Muscle of leg (tissue), 11 donors: ENCODE results near the gene RGS11. TPM values are rescaled to one million over a fixed set of nuclear protein-coding genes. Genes with fewer than 3 reads are reported as not detected.

Source experiments
- DNase-seq: peaks from one replicate; pipeline ENCODE4 v3.0.0; 2013
- H3K27ac ChIP-seq: one replicate; pipeline ENCODE4 v1.5.1; 2013; ENCODE audit warnings: mild to moderate bottlenecking, low read length, control low read depth
- H3K27me3 ChIP-seq: one replicate; pipeline ENCODE4 v1.6.1; 2013; ENCODE audit warnings: low read length; ENCODE audit not compliant: control insufficient read depth, insufficient read depth
- H3K36me3 ChIP-seq: one replicate; pipeline ENCODE4 v1.6.1; 2013; ENCODE audit warnings: low read length; ENCODE audit not compliant: control insufficient read depth, insufficient read depth
- H3K4me1 ChIP-seq: one replicate; pipeline ENCODE4 v1.6.1; 2013; ENCODE audit warnings: low read length; ENCODE audit not compliant: control insufficient read depth, insufficient read depth
- H3K4me3 ChIP-seq: one replicate; pipeline ENCODE4 v1.5.1; 2013; ENCODE audit warnings: low read length, control low read depth
- H3K9me3 ChIP-seq: replicated peaks from 2 replicates; pipeline ENCODE4 v1.6.1; 2013; ENCODE audit warnings: low read depth, low read length; ENCODE audit not compliant: control insufficient read depth
- WGBS: methylation state at CpG from one replicate; pipeline ENCODE4 v1.1.5; 2013; ENCODE audit warnings: missing lambda C conversion rate; ENCODE audit not compliant: insufficient coverage; 5-methylcytosine and 5-hydroxymethylcytosine counted together
- polyA plus RNA-seq, 8 donors: library from polyadenylated mRNA; unstranded; fragments of 120-200 nt; gene quantifications; one replicate each; pipeline versions ENCODE4 v1.2.1 to v1.2.3, GENCODE V29; 2013; ENCODE audit warnings: inconsistent platforms in 1 of 8, low replicate concordance in 1 of 8; ENCODE audit not compliant: insufficient read length in 8 of 8, insufficient read depth in 1 of 8
- total RNA-seq: library from RNA; stranded (reverse); fragments of 120-200 nt; gene quantifications from one replicate; pipeline ENCODE4 v1.2.4, GENCODE V29; 2013

RGS11 gene
- total and polyA plus RNA-seq, 9 donors: 0.92 to 3.1 (median 1.3) TPM

DNA sequence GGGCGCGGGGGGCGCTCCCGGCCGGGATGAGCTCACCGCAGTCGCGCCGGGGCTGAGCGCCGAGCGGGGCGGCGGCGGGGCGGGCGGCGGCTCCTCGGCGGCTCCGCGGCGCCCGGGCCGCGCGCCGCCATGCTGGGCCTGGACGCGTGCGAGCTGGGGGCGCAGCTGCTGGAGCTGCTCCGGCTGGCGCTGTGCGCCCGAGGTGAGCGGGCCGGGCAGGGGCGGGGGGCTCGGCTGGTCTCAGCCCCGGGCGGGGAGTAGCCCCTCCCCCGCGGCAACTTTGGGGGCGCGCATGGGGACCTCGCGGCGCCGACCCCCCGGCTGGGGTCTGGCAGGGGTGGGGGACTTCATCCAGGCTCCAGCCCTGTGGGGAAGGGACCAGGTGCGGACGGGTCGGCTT is 4.8 kb upstream of the RGS11 start, which contains the start of gene ARHGDIG:
TSS of gene ARHGDIG (plus strand) at position 40 of the 400 bp plus-strand sequence. CDS start at position 130, 90 bp downstream.
- DNase-seq: peak; percentile 33

DNA sequence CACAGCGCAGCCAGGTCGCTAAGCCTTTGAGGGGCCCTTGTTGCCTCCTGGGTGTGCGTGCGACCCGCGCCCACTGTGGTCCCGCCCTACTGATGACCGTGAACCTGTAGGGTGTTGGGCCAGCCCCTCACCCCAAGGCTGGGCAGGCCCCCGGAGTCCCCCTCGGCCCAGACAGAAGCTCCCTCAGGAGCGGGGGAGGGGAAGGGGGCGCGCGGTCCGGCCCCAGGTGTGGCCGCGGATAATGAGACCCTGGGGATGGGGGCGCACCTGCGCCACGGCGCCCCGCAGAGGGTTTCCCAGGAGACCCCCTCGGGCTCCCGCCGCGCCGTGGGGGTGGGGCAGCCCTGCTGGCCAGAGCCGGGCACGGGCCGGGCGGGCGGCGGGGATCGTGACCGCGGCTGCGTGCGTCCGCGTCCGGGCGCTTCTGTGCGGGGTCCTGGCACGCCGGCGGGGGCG is 4.3 kb upstream of the RGS11 start:
- no peak for DNase-seq
- Histone ChIP-seq H3K27me3 (peaks cover 59% of the 10 kb centered on the region), H3K4me1 (peaks cover 24% of the 10 kb centered on the region), H3K9me3 (no peaks in the 10 kb centered on the region), H3K27ac (no peak overlapping the region), H3K4me3 (no peak overlapping the region), H3K36me3 (no peaks in the 10 kb centered on the region)
- 3% methylated on average over 45 of the region's 47 CpGs for WGBS

More for the DNA sequence above, 4.8 kb upstream of the RGS11 start, which contains the start of gene ARHGDIG:
- Histone ChIP-seq H3K36me3 (no peaks in the 10 kb centered on the region), H3K4me1 (peaks cover 21% of the 10 kb centered on the region), H3K27me3 (peaks cover 55% of the 10 kb centered on the region), H3K9me3 (no peaks in the 10 kb centered on the region), H3K27ac (no peak within 1 kb of the TSS), H3K4me3 (peak within 1 kb of the TSS; percentile 19)
- under 1% methylated on average over 52 of the region's 54 CpGs for WGBS

DNA sequence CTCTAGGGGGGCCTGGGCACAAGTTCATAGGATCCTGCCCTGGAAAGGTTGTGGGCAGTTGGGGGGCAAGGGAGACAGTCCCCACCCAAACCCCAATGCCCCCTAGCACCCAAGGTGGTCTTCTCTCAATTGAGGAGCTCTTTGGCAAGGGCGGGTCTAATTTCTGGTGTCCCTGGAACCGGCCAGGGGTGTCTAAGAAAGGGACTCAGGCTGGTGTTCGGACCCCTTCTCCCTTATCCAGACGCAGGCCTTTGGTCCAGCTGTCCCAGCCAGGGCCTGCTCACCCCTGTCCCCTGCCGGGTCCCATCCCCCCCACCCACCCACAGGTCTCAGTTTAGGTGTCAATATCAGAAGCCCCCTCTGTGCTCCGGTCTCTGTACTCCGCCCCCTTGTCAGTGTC is 3.8 kb upstream of the RGS11 start:
- no peaks in the 10 kb centered on the region for H3K36me3 ChIP-seq
- 60% methylated on average over 3 of the region's 7 CpGs for WGBS
- DNase-seq: no peak
- no peak overlapping the region for H3K4me3 ChIP-seq
- H3K4me1 ChIP-seq: peaks cover 27% of the 10 kb centered on the region
- H3K27ac ChIP-seq: no peak overlapping the region
- no peaks in the 10 kb centered on the region for H3K9me3 ChIP-seq
- peaks cover 64% of the 10 kb centered on the region for H3K27me3 ChIP-seq

DNA sequence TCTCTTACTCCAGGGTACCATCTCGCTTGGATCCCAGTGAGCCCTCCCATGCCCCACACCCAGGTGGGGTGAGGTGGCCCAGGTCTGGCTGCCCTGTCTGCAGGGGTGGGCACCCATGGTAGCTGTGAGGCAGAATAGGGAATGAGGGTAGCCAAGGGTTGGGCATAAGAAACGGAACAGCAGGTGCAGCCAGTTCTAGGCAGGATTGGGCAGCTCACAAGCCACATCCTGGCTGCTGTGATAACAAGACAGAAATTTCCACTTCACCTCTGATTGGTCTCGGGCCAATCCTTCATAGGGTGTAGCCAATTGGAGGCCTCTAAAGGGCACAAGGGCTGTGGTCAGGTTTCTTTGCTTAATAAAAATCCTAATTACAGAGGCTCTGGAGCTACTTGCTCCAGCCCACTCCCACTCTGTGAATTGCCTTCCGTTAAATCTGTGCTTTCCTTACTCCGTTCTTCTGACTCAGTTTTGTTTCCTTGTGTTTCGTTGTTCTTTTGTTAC is 3.2 kb upstream of the RGS11 start:
- DNase-seq: no peak
- Histone ChIP-seq H3K4me1 (peaks cover 27% of the 10 kb centered on the region), H3K27ac (no peak overlapping the region), H3K36me3 (no peaks in the 10 kb centered on the region), H3K4me3 (no peak overlapping the region), H3K9me3 (no peaks in the 10 kb centered on the region), H3K27me3 (peaks cover 68% of the 10 kb centered on the region)
- WGBS: 20% methylated on average over 2 of the region's 6 CpGs

DNA sequence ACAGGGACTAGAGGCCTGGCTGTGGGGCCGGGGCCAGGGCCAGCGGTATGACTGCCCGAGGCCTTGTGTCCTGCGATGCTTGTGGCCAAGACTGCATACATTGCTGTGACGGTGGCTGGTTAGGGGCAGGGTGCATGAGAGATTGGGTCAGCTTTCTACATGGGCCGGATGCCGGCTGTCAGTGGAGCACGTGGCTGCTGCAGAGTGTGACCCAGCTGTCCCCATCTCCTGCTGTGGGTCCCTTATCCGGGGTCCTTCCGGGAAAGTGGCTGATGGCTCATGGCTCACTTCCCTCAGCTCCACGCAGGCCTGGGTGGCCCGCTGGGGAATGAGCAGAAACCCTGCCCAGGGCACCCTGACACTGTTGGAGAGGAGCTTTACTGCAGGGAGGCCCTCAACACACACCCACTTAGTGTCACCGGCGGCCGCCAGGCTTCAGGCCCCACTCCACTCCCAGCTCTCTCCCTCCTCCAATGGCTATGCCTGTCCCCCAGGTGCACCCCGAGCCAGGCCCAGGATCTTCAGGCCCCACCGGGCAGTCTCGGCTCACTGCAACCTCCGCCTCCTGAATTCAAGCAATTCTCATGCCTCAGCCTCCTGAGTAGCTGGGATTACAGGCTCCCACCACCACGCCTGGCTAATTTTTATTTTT is 808 bp upstream of the RGS11 start:
- no peak overlapping the region for H3K4me3 ChIP-seq

DNA sequence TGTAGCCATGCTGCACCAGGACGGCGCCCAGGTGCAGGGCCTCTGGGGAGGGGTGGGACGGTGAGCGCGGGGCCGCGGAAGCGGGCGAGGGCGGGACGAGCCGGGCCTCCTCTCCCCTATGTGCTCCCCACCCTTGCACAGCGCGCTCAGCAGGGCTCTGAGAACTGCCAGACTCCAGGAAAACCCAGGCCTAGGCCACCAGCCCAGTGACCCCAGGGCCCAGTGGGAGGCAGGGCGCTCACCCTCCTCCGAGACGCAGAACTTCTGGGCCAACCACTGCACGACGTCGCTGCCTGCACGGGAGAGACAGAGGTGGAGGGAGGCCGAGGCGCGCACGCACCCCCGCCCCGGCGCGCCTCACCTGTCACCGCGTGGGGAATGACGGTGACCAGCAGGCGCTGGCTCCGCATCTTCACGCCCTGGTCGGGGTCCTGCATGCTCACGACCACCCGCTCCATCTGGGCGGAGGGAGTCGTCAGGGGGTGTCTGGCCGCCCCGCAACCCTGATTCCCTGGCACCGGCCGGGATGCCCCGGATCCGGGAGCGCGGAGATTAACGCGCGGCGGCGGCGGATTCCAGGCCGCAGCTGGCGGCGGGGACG is 603 bp downstream of the RGS11 start:
- Histone ChIP-seq H3K27me3 (peaks cover 56% of the 10 kb centered on the region), H3K4me1 (peaks cover 24% of the 10 kb centered on the region), H3K27ac (no peak overlapping the region), H3K4me3 (peak overlapping the region; percentile 23), H3K9me3 (no peaks in the 10 kb centered on the region), H3K36me3 (no peaks in the 10 kb centered on the region)
- no peak for DNase-seq
- 2% methylated on average over 55 of the region's 58 CpGs for WGBS

More for the DNA sequence above, 808 bp upstream of the RGS11 start:
- H3K4me1 ChIP-seq: peaks cover 33% of the 10 kb centered on the region
- WGBS: 60% methylated on average over 20 of the region's 20 CpGs
- DNase-seq: no peak
- no peaks in the 10 kb centered on the region for H3K36me3 ChIP-seq
- H3K27me3 ChIP-seq: peaks cover 63% of the 10 kb centered on the region
- H3K27ac ChIP-seq: no peak overlapping the region
- no peaks in the 10 kb centered on the region for H3K9me3 ChIP-seq

DNA sequence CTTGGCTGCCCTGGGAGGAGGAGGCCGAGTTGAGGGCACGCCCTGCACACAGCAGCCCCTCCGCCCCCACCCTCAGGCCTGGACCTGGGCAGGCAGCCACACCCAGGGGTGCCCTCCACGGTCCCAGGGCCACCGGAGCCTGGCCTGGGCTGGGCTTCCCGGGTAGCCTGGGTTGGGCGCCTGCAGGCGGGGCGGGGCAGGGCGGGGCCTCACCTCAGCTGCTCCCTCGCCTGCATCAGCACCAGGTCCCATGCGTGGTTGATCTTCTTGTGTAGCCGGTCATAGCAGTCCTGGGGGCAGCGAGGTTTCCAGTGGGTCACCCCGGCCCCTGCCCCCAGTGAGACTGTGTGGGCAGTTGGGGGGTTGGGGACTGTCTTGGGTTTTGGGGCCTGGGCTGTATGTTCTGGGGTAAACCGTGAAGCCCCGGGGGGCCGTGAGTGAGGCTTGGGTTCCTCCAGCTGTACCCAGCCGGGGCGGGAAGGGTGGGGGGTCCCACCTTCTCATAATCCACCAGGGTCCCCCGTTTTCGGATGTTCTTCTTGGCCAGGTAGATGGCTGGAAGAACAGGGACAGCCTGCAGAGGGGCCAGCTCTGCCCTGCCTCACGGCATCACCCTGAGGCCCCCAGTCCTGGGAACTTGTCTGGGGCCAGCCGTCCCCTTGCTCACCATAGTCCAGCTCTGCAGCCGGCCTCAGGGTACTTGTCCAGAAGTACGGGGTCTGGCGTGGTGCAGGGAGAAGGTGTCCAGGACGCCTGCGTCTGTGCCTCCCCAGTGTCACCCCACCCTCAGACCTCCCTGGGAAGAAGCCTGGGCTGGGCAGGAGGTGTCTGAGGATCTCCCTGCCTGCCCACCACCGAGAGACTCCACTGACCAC is 2.0 kb downstream of the RGS11 start:
- Histone ChIP-seq H3K27ac (no peak overlapping the region), H3K4me3 (no peak overlapping the region), H3K27me3 (peaks cover 42% of the 10 kb centered on the region), H3K9me3 (no peaks in the 10 kb centered on the region), H3K4me1 (peaks cover 21% of the 10 kb centered on the region), H3K36me3 (no peaks in the 10 kb centered on the region)
- no peak for DNase-seq
- WGBS: 78% methylated on average over 17 of the region's 30 CpGs

DNA sequence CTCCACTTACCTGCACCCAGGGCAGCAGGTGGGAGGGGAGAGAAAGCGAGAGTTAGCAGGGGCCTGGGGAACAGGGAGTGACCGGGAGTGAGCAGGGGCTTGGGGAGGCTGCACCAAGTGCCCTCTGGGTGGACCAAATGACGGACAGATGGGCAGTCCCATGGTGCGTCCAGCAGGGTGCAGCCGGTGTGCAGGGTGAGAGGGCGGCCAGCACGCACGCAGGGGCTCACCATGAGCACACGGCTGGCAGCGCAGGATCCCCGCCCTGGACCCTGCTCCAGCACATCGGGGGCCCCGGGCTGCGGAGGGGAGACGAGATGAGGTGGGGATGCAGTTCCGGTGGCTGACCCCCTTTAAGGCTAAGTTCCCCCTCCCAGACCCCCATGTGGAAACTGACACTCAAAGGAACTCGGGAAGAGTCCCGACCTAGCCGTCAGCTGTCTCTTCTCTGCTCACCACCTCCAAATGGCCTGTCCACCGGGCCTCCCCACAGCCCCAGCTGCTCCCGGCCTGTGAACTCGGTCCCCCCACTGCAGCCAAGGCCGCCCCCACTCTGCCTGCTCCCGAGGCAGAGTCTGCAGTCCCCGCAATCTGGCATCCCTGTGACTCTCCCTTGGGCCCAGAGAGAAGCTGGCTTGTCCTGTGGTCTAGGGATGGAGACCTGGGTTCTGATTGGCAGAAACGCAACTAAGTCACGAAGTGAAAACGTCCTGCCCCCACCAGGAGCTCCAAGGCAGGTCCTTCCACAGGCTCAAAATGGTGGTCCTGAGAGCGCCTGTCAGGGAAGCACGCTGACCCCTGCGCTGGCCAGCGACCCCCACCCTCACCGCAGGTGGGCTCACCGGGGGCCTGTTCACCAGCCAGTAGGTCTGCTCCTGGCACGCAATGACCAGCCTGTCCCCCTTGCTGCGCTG is 2.9 kb downstream of the RGS11 start:
- Histone ChIP-seq H3K4me3 (no peak overlapping the region), H3K4me1 (peaks cover 21% of the 10 kb centered on the region), H3K36me3 (no peaks in the 10 kb centered on the region), H3K9me3 (no peaks in the 10 kb centered on the region), H3K27ac (no peak overlapping the region), H3K27me3 (peaks cover 37% of the 10 kb centered on the region)
- no peak for DNase-seq
- WGBS: 62% methylated on average over 27 of the region's 36 CpGs
